HEK293 (cell line): Measurements from ENCODE around the gene SHROOM4.
A peak's percentile ranks its signal among the peaks of the same experiment; 100 is the strongest.

ENCODE experiments used
- CTCF ChIA-PET: fragments of 350-600 bp; formaldehyde crosslinking; extraction: SDS; loops from one replicate; lab custom pipeline; 2021; ENCODE audit warnings: antibody characterized with exemption; lab: Yijun Ruan, JAX
- POLR2A ChIA-PET: fragments of 300-600 bp; formaldehyde crosslinking; extraction: SDS; loops from one replicate; lab custom pipeline; 2020; ENCODE audit warnings: antibody characterized with exemption, inconsistent platforms; lab: Yijun Ruan, JAX
- H3K27ac ChIP-seq: fragments of 200-500 bp; sonication (Bioruptor generic); 2 replicates; pipeline ENCODE4 v1.5.1; 2014; ENCODE audit warnings: low read depth, low read length, control low read depth, inconsistent platforms; ENCODE audit errors: extremely low read depth
- H3K36me3 ChIP-seq, 2 experiments: fragments of 200-500 bp in 1 of 2; sonication (Bioruptor generic) in 1 of 2; 1 replicate in 1 of 2; 2 replicates in 1 of 2; pipeline ENCODE4 v1.5.1; 2014 to 2017; ENCODE audit warnings: inconsistent platforms in 2 of 2, low read length in 2 of 2; ENCODE audit not compliant: control insufficient read depth in 2 of 2, insufficient read depth in 1 of 2
- H3K4me1 ChIP-seq: fragments of 200-500 bp; sonication (Bioruptor generic); 2 replicates; pipeline ENCODE4 v1.5.1; 2014; ENCODE audit warnings: mild to moderate bottlenecking, low read length, inconsistent platforms; ENCODE audit not compliant: control insufficient read depth, insufficient read depth
- H3K4me3 ChIP-seq: 2 replicates; pipeline ENCODE4 v1.5.1; 2011; ENCODE audit warnings: low read depth, mild to moderate bottlenecking, control low read depth, low read length, moderate library complexity
- H3K9me3 ChIP-seq: fragments of 200-500 bp; sonication (Bioruptor generic); 2 replicates; pipeline ENCODE4 v1.5.1; 2014; ENCODE audit warnings: low read depth, low read length, inconsistent platforms; ENCODE audit not compliant: control insufficient read depth, insufficient read depth
- GLI2 ChIP-seq: fragments of 450-650 bp; formaldehyde crosslinking; IDR thresholded peaks from 2 replicates; pipeline ENCODE4; 2017; ENCODE audit warnings: missing biosample characterization, missing genetic modification characterization, low read depth, borderline replicate concordance
- GLIS1 ChIP-seq: fragments of 450-650 bp; formaldehyde crosslinking; IDR thresholded peaks from 2 replicates; pipeline ENCODE4 v1.5.1; 2016; ENCODE audit warnings: missing biosample characterization, missing genetic modification characterization
- KLF8 ChIP-seq: fragments of 450-650 bp; formaldehyde crosslinking; IDR thresholded peaks from 2 replicates; pipeline ENCODE4 v1.5.1; 2016; ENCODE audit warnings: missing biosample characterization, missing genetic modification characterization
- SCRT2 ChIP-seq: fragments of 450-650 bp; formaldehyde crosslinking; IDR thresholded peaks from 2 replicates; pipeline ENCODE4 v1.5.1; 2016; ENCODE audit warnings: missing biosample characterization, missing genetic modification characterization
- ZNF140 ChIP-seq: fragments of 450-650 bp; formaldehyde crosslinking; IDR thresholded peaks from 2 replicates; pipeline ENCODE4 v1.5.1; 2016; ENCODE audit warnings: missing biosample characterization, missing genetic modification characterization
- ZNF202 ChIP-seq: fragments of 450-650 bp; formaldehyde crosslinking; IDR thresholded peaks from 2 replicates; pipeline ENCODE4 v1.5.1; 2016; ENCODE audit warnings: missing biosample characterization, missing genetic modification characterization, borderline replicate concordance
- ZNF341 ChIP-seq: fragments of 450-650 bp; formaldehyde crosslinking; IDR thresholded peaks from 2 replicates; pipeline ENCODE4; 2016; ENCODE audit warnings: low read depth, missing biosample characterization, missing genetic modification characterization
- ZNF37A ChIP-seq: fragments of 450-650 bp; IDR thresholded peaks from 2 replicates; pipeline ENCODE4 v1.5.1; 2018; ENCODE audit warnings: missing biosample characterization, missing genetic modification characterization
- ZNF555 ChIP-seq: fragments of 450-650 bp; formaldehyde crosslinking; conservative IDR thresholded peaks from 2 replicates; pipeline ENCODE4 v1.5.1; 2017; ENCODE audit warnings: missing biosample characterization, mild to moderate bottlenecking, missing genetic modification characterization, inconsistent platforms
- ZNF629 ChIP-seq: fragments of 450-650 bp; formaldehyde crosslinking; IDR thresholded peaks from 2 replicates; pipeline ENCODE4 v1.5.1; 2017; ENCODE audit warnings: missing biosample characterization, missing genetic modification characterization
- ZNF670 ChIP-seq: fragments of 450-650 bp; formaldehyde crosslinking; IDR thresholded peaks from 2 replicates; pipeline ENCODE4 v1.5.1; 2016; ENCODE audit warnings: missing biosample characterization, missing genetic modification characterization, low read depth
- ZNF785 ChIP-seq: fragments of 450-650 bp; formaldehyde crosslinking; IDR thresholded peaks from 2 replicates; pipeline ENCODE4 v1.5.1; 2016; ENCODE audit warnings: missing biosample characterization, missing genetic modification characterization
- ZNF837 ChIP-seq: fragments of 450-650 bp; formaldehyde crosslinking; IDR thresholded peaks from 2 replicates; pipeline ENCODE4 v1.5.1; 2016; ENCODE audit warnings: missing biosample characterization, missing genetic modification characterization
- ZSCAN30 ChIP-seq: fragments of 450-650 bp; IDR thresholded peaks from 2 replicates; pipeline ENCODE4 v1.5.1; 2018; ENCODE audit warnings: missing biosample characterization, mild to moderate bottlenecking, missing genetic modification characterization, moderate library complexity
- TF ChIP-seq, protein P1 (sequence below): fragments of 450-650 bp; formaldehyde crosslinking; conservative IDR thresholded peaks from 2 replicates; pipeline ENCODE4 v1.5.1; 2016; ENCODE audit warnings: low read depth, missing biosample characterization, missing genetic modification characterization
- TF ChIP-seq, protein P2 (sequence below): fragments of 450-650 bp; formaldehyde crosslinking; IDR thresholded peaks from 2 replicates; pipeline ENCODE4 v1.5.1; 2016; ENCODE audit warnings: missing biosample characterization, missing genetic modification characterization
- TF ChIP-seq, protein P3 (sequence below): fragments of 450-650 bp; formaldehyde crosslinking; IDR thresholded peaks from 2 replicates; pipeline ENCODE4 v1.5.0; 2017; ENCODE audit warnings: missing biosample characterization, missing genetic modification characterization, borderline replicate concordance
- TF ChIP-seq, protein P4 (sequence below): fragments of 450-650 bp; formaldehyde crosslinking; IDR thresholded peaks from 2 replicates; pipeline ENCODE4 v1.5.1; 2016; ENCODE audit warnings: missing biosample characterization, missing genetic modification characterization

SHROOM4 gene

DNA sequence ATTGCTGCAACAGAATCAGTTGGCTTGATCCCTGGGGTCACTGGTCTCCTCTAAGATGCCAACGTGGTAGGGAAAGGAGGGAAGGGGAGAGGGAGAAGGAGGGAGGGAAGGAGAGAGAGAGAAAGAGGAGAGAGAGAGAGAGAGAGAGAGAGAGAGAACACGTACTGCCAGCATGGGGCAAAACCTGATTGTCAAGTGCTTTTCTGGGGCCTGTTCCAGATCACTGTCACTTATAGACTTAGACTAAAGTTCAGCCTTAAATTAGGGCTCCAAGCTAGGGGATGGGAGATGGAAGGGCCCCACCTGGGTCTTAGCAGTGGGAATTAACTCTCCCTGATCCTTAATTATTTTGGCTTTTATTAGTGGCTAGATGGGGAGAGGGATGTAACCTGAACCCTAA, 12.9 kb downstream of the SHROOM4 start:
- Histone ChIP-seq H3K27ac (no peak overlapping the region), H3K9me3 (no peaks in the 10 kb centered on the region; the same call in 1 of the 2 replicates), H3K36me3 (no peaks in the 10 kb centered on the region)
- POLR2A ChIA-PET, result no interaction called here
- CTCF ChIA-PET, result interaction anchor here (0.6 to 0.7 kb wide), 2 partner anchors 16 to 118 kb away, joined by 4 read pairs; no protein-coding TSS in a partner anchor
- TF ChIP-seq ZSCAN30 (no peak), ZNF785 (no peak), ZNF202 (tag by site-specific recombination) (no peak), ZNF629 (tag by site-specific recombination) (no peak), ZNF555 (tag by site-specific recombination) (no peak), GLI2 (tag by site-specific recombination) (no peak), ZNF670 (no peak), KLF8 (no peak), ZNF37A (tag by site-specific recombination) (no peak), ZNF837 (tag by site-specific recombination) (no peak), ZNF341 (tag by site-specific recombination) (no peak)
- TF ChIP-seq, protein P1, sequence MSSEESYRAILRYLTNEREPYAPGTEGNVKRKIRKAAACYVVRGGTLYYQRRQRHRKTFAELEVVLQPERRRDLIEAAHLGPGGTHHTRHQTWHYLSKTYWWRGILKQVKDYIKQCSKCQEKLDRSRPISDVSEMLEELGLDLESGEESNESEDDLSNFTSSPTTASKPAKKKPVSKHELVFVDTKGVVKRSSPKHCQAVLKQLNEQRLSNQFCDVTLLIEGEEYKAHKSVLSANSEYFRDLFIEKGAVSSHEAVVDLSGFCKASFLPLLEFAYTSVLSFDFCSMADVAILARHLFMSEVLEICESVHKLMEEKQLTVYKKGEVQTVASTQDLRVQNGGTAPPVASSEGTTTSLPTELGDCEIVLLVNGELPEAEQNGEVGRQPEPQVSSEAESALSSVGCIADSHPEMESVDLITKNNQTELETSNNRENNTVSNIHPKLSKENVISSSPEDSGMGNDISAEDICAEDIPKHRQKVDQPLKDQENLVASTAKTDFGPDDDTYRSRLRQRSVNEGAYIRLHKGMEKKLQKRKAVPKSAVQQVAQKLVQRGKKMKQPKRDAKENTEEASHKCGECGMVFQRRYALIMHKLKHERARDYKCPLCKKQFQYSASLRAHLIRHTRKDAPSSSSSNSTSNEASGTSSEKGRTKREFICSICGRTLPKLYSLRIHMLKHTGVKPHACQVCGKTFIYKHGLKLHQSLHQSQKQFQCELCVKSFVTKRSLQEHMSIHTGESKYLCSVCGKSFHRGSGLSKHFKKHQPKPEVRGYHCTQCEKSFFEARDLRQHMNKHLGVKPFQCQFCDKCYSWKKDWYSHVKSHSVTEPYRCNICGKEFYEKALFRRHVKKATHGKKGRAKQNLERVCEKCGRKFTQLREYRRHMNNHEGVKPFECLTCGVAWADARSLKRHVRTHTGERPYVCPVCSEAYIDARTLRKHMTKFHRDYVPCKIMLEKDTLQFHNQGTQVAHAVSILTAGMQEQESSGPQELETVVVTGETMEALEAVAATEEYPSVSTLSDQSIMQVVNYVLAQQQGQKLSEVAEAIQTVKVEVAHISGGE (tag by site-specific recombination), result no peak
- TF ChIP-seq, protein P2, sequence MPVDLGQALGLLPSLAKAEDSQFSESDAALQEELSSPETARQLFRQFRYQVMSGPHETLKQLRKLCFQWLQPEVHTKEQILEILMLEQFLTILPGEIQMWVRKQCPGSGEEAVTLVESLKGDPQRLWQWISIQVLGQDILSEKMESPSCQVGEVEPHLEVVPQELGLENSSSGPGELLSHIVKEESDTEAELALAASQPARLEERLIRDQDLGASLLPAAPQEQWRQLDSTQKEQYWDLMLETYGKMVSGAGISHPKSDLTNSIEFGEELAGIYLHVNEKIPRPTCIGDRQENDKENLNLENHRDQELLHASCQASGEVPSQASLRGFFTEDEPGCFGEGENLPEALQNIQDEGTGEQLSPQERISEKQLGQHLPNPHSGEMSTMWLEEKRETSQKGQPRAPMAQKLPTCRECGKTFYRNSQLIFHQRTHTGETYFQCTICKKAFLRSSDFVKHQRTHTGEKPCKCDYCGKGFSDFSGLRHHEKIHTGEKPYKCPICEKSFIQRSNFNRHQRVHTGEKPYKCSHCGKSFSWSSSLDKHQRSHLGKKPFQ (tag by site-specific recombination), result no peak
- TF ChIP-seq, protein P3, sequence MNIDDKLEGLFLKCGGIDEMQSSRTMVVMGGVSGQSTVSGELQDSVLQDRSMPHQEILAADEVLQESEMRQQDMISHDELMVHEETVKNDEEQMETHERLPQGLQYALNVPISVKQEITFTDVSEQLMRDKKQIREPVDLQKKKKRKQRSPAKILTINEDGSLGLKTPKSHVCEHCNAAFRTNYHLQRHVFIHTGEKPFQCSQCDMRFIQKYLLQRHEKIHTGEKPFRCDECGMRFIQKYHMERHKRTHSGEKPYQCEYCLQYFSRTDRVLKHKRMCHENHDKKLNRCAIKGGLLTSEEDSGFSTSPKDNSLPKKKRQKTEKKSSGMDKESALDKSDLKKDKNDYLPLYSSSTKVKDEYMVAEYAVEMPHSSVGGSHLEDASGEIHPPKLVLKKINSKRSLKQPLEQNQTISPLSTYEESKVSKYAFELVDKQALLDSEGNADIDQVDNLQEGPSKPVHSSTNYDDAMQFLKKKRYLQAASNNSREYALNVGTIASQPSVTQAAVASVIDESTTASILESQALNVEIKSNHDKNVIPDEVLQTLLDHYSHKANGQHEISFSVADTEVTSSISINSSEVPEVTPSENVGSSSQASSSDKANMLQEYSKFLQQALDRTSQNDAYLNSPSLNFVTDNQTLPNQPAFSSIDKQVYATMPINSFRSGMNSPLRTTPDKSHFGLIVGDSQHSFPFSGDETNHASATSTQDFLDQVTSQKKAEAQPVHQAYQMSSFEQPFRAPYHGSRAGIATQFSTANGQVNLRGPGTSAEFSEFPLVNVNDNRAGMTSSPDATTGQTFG (tag by site-specific recombination), result no peak
- TF ChIP-seq, protein P4, sequence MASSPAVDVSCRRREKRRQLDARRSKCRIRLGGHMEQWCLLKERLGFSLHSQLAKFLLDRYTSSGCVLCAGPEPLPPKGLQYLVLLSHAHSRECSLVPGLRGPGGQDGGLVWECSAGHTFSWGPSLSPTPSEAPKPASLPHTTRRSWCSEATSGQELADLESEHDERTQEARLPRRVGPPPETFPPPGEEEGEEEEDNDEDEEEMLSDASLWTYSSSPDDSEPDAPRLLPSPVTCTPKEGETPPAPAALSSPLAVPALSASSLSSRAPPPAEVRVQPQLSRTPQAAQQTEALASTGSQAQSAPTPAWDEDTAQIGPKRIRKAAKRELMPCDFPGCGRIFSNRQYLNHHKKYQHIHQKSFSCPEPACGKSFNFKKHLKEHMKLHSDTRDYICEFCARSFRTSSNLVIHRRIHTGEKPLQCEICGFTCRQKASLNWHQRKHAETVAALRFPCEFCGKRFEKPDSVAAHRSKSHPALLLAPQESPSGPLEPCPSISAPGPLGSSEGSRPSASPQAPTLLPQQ (tag by site-specific recombination), result no peak
- TF ChIP-seq, all 188 proteins: peak for 0
- H3K4me3 ChIP-seq, result no peak overlapping the region
- H3K4me1 ChIP-seq, result no peaks in the 10 kb centered on the region

DNA sequence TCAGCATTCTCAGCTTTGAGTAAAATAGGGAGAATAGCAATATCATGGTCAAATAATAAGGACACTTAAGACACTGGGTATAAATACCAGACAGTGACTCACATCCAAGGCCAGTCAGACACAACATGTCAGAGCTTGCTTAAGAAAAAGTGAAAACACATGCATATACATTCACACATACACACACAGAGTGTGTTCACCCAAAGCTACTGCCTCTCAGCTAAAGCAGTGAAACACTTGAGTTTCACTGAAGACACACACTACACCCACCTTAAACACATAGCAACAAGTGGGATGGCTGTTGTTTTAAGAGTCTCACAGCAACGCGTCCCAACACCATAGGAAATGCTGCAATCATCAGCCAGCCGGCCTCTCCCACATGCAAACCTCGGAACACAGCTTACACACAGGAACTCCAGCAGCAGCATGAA, 14.4 kb downstream of the SHROOM4 start:
- Histone ChIP-seq H3K27ac (no peak overlapping the region), H3K4me1 (no peaks in the 10 kb centered on the region), H3K9me3 (no peaks in the 10 kb centered on the region; the same call in 1 of the 2 replicates), H3K36me3 (no peaks in the 10 kb centered on the region), H3K4me3 (no peak overlapping the region)
- CTCF ChIA-PET, result interaction anchor here (0.9 to 1.3 kb wide), 3 partner anchors 10 to 349 kb away, joined by 3 to 4 read pairs (median 4); no protein-coding TSS in a partner anchor
- TF ChIP-seq GLIS1 (no peak), SCRT2 (tag by site-specific recombination) (0 out of 2 replicates have a peak, but pooled peaks have one; percentile 46), ZNF140 (tag by site-specific recombination) (no peak)
- POLR2A ChIA-PET, result no interaction called here
